Stomach (tissue), 4 donors: Measurements from ENCODE around the gene CRYBB3.

Experiments used
- CTCF ChIP-seq, 7 experiments: fragments of 450-650 bp in 4 of 7; fragments of 200-600 bp in 3 of 7; sonication (generic) in 3 of 7; IDR thresholded peaks; one replicate each; pipeline ENCODE4 v1.5.1; 2016 to 2019; ENCODE audit warnings: antibody characterized with exemption in 7 of 7, control low read depth in 2 of 7, mild to moderate bottlenecking in 1 of 7
- EP300 ChIP-seq: sonication (generic); formaldehyde crosslinking; IDR thresholded peaks from one replicate; pipeline ENCODE4 v1.6.1; 2017; ENCODE audit warnings: antibody characterized with exemption
- POLR2A ChIP-seq, 4 donors: fragments of 450-650 bp; IDR thresholded peaks; one replicate each; pipeline ENCODE4 v1.6.1; 2016; ENCODE audit warnings: antibody characterized with exemption in 4 of 4, control low read depth in 2 of 4, mild to moderate bottlenecking in 1 of 4, moderate library complexity in 1 of 4
- POLR2AphosphoS5 ChIP-seq, 3 donors: sonication (generic); formaldehyde crosslinking; IDR thresholded peaks; one replicate each; pipeline ENCODE4 v1.6.1; 2016; ENCODE audit warnings: antibody characterized with exemption in 3 of 3

- TF ChIP-seq POLR2A (IDR thresholded peaks at IDR 0.05) (no peak), CTCF (IDR thresholded peaks at IDR 0.05) (no peak), POLR2AphosphoS5 (IDR thresholded peaks at IDR 0.05) (no peak), EP300 (no peak)
Measured at GRCh38 chr22:25205847-25206246, 6.2 kb downstream of the CRYBB3 start.
